Epithelial cell of proximal tubule (primary cell): ENCODE measurements around the gene CUX1. TPM values are rescaled to one million over a fixed set of nuclear protein-coding genes. Genes with fewer than 3 reads are reported as not detected.
"Not testable (repeated sequence)": the region's sequence is repeated elsewhere in the genome, so short reads cannot be mapped to it uniquely, and the experiment has no call there.

ENCODE experiments used
- DNase-seq: peaks from one replicate; pipeline ENCODE4 v3.0.0-alpha.2; 2011; ENCODE audit warnings: low read depth
- H3K4me3 ChIP-seq: 2 replicates; pipeline ENCODE4 v1.5.1; 2011; ENCODE audit warnings: low read depth, mild to moderate bottlenecking, low read length
- total RNA-seq: library from RNA; depleted of rRNA; stranded (reverse); fragments of >200 nt; gene quantifications from 2 replicates; pipeline ENCODE4 v1.2.3, GENCODE V29; 2015
- TF ChIP-seq, protein P1 (sequence below): conservative IDR thresholded peaks from 2 replicates; pipeline ENCODE4 v1.5.1; 2012; ENCODE audit warnings: low read depth, mild to moderate bottlenecking, low read length

Gene CUX1
- total RNA-seq, 1 donor from 2014 or later, result 37.3 TPM

DNA sequence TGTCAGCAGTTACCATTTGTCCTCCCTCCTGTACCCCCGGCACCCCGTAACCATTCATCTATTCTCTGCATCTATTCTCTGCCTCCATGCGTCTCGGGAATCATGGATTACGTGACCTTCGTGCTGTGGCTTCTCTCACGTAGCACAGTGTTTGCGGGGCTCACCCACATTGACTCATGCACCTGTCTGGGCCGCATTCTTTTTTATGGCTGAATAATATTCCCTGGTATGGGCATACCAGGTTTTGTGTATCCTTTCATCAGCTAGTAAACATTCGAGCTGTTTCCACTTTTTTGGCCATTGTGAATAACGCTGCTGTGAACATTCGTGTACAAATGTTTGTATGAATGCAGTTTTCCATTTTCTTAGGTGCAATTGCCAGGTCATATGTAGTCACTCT lies 17.7 kb downstream of the CUX1 start:
- H3K4me3 ChIP-seq, result no peak overlapping the region
- no peak for DNase-seq
- TF ChIP-seq, protein P1, sequence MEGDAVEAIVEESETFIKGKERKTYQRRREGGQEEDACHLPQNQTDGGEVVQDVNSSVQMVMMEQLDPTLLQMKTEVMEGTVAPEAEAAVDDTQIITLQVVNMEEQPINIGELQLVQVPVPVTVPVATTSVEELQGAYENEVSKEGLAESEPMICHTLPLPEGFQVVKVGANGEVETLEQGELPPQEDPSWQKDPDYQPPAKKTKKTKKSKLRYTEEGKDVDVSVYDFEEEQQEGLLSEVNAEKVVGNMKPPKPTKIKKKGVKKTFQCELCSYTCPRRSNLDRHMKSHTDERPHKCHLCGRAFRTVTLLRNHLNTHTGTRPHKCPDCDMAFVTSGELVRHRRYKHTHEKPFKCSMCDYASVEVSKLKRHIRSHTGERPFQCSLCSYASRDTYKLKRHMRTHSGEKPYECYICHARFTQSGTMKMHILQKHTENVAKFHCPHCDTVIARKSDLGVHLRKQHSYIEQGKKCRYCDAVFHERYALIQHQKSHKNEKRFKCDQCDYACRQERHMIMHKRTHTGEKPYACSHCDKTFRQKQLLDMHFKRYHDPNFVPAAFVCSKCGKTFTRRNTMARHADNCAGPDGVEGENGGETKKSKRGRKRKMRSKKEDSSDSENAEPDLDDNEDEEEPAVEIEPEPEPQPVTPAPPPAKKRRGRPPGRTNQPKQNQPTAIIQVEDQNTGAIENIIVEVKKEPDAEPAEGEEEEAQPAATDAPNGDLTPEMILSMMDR, result no peak

DNA sequence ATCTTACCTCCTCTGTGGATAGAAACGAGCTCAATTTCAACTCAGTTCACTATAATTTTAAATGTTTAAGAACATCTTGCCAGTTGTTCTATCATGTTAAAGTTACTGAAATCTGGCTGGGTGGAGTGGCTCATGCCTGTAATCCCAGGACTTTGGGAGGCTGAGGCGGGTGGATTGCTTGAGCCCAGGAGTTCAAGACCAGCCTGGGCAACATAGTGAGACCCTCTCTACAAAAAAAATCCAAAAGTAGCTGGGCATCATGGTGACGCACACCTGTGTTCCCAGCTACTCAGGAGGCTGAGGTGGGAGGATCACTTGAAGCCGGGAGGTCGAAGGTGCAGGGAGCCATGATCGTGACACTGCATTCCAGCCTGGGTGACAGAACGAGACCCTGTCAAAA lies 20.0 kb downstream of the CUX1 start:
- not testable (repeated sequence) for DNase-seq, H3K4me3 ChIP-seq

DNA sequence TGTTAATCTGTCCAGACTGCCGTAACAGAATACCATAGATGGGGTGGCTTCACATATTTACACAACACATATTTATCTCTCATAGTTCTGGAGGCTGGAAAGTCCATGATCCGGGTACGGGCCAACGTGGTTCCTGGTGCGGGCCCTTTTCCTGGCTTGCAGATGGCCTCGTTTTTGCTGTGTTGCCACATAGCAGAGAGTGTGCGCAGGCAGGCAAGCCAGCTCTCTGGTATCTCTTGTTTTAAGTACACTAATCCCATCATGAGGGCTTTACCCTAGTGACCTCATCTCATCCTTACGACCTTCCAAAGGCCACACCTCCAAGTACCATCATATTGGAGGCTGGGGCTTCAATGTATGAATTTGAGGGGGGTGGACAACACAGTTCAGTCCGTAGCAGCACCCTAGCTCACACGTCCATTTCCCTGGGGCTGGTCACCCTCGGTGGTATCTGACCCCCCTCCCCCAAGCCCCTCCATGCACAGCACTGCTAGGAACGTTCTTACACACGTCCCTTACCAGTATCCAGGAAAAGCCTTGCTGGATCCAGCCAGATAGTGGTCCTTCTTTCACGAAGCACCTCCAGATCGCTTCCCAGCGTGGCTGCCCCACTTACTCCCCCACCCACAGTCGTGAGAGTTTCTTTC lies 21.5 kb downstream of the CUX1 start:
- TF ChIP-seq, protein P1, result no peak
- H3K4me3 ChIP-seq, result no peak overlapping the region
- no peak for DNase-seq

DNA sequence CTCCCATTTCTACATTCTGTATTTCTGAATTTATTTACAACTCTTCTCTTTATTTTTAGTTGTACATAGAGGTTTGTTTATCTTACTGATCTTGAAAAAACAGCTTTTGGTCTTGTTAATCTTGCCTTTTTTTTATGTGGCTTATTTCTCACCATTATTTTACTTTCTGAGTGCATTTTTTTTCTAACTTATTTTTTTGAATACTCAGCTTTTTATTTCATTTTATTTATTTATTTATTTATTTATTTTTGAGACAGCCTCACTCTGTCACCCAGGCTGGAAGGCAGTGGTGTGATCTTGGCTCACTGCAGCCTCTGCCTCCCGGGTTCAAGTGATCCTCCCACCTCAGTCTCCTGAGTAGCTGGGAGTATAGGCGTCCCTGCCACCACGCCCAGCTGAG lies 23.9 kb downstream of the CUX1 start:
- no peak overlapping the region for H3K4me3 ChIP-seq
- TF ChIP-seq, protein P1, result no peak

DNA sequence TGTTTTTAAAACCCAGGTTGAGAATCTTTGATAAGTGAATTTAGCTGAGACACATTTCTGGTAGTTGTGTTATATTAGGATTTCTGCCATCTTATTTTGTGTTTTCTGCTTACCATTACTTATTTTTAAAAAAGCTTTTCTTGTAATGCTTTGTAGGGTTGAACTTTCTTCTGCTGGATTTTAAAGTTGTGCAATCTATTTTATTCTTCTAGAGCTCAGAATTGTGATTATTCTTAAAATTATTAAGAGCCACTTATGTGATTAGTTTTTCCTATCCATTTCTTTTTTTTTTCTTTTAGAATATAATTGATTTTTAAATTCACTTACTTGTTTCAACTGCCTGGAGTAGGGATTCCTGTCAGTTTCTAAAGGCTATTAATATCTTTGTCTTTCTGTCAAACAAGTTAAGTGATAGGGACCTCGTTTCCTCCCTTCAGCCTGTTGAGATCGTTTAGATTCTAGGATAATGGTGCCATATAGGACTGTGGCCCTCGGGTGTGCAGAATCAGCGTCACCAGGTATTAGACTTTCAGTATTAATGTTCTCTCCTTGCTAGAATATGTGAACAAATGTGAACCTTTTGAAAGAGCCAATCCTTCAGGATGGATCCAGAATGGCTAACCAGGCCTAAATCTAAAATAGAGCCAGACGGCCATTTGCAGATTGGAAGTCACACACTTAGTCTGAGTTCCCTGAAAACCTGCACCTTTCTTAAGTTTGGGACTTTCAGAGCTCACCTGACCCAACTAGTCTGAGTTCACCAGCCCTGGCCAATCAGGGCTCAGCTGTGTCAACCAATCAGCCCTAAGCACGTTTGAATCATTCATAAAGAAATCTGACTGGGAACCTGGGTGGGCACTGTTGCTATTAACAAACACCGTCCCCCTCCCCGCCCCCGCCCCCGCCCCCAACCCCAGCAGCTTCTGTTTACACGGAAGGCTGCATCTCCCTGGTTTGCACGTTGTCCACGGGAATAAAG lies 26.2 kb downstream of the CUX1 start:
- TF ChIP-seq, protein P1, result no peak
- no peak for DNase-seq
- H3K4me3 ChIP-seq, result no peak overlapping the region

More for the DNA sequence above, 23.9 kb downstream of the CUX1 start:
- no peak for DNase-seq

DNA sequence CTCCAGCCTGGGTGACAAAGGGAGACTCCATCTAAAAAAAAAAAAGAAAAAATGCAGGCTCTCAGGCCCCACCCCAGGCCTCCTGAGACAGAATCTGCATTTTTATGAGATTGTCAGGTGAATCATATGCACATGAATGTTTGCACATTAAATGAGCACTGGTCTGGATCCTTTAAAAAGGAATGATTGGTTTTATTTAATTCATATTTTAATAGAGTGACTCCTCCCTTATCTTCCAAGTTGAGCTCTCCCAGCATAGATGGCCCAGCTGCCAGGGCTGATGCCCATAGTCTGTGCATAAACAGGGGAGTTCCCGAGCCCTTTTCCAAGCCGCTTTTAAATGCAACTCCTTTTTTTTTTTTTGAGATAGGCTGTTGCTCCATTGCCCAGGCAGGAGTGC lies 28.5 kb downstream of the CUX1 start:
- DNase-seq, result no peak
- TF ChIP-seq, protein P1, result no peak

DNA sequence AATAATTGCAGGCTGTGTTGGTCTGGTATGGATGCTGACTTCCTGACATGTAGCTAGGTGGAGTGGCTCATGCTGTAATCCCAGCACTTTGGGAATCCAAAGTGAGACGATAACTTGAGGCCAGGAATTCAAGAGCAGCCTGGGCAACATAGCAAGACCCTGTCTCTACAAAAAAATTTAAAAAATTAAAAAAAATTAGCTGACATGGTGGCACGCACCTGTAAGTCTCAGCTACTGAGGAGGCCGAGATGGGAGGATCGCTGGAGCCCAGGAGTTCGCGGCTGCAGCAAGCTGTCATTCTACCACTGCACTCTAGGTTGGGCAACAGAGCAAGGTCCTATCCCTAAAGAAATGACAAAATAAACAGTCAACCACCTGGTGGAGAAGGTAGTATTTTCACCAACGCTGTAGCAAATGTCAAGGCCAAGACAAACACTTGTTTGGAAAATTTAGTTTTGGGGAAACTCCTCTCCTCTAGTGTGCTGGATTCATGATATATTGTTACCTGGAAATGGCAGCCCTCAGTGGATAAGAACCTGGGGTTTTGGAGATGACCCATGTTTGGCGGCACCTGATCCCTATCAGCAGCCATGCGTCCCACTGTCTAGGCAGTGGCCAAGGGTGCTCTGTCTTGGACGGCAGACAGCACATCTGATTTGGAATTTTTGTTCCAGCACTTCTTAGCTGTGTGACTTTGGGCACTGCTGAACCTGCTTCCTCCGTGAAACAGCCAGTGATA lies 29.5 kb downstream of the CUX1 start:
- TF ChIP-seq, protein P1, result no peak
- no peak for DNase-seq
- no peak overlapping the region for H3K4me3 ChIP-seq

More for the DNA sequence above, 28.5 kb downstream of the CUX1 start:
- no peak overlapping the region for H3K4me3 ChIP-seq
